ENCODE measurements around the gene DDAH1. TPM values are rescaled to one million over a fixed set of nuclear protein-coding genes. Genes with fewer than 3 reads are reported as not detected.

Gene DDAH1
- total RNA-seq, 1 experiment from 2014 or later = 22.8 TPM

- CTCF ChIA-PET = interaction anchor here (2.2 kb wide), 1 partner anchor 196 kb away, joined by 19 read pairs; no protein-coding TSS in a partner anchor
- no peak overlapping the region for H3K27ac Mint-ChIP-seq
- DNase-seq (ENCODE audit: low spot score) = no peak
- no peak for TF ChIP-seq ELF4 (CRISPR knock-in tag; IDR thresholded peaks at IDR 0.05; ENCODE audit: low read depth)
- TF ChIP-seq MAX (CRISPR knock-in tag; IDR thresholded peaks at IDR 0.05) = no peak
- TF ChIP-seq NR1H2 (CRISPR knock-in tag; IDR thresholded peaks at IDR 0.05) = no peak
- no peak for TF ChIP-seq ZNF138 (CRISPR knock-in tag; conservative IDR thresholded peaks at IDR 0.05)
- no peak for TF ChIP-seq ZBTB21 (CRISPR knock-in tag; IDR thresholded peaks at IDR 0.05; ENCODE audit: borderline replicate concordance)
- no peak for TF ChIP-seq ZSCAN18 (CRISPR knock-in tag; IDR thresholded peaks at IDR 0.05)
- no peak for TF ChIP-seq SOX15 (CRISPR knock-in tag; IDR thresholded peaks at IDR 0.05)
- no peak for TF ChIP-seq ESRRA (CRISPR knock-in tag; IDR thresholded peaks at IDR 0.05; ENCODE audit: borderline replicate concordance)
- no peak for TF ChIP-seq ZNF512 (CRISPR knock-in tag; IDR thresholded peaks at IDR 0.05; ENCODE audit: borderline replicate concordance)
- no peak for TF ChIP-seq TCF7 (CRISPR knock-in tag; IDR thresholded peaks at IDR 0.05; ENCODE audit: low read depth)
- no peak for TF ChIP-seq ZNF396 (CRISPR knock-in tag; IDR thresholded peaks at IDR 0.05; ENCODE audit: borderline replicate concordance)
- no peak for TF ChIP-seq SMAD3 (CRISPR knock-in tag; IDR thresholded peaks at IDR 0.05; ENCODE audit: borderline replicate concordance)
- no peak for TF ChIP-seq USF2 (CRISPR knock-in tag; IDR thresholded peaks at IDR 0.05)
- H3K4me3 Mint-ChIP-seq = no peak overlapping the region
- peaks cover 5% of the 10 kb centered on the region for H3K4me1 Mint-ChIP-seq
- ATAC-seq = no peak
- peaks cover 7% of the 10 kb centered on the region for H3K27me3 Mint-ChIP-seq (ENCODE audit: low read depth)
- peaks cover 9% of the 10 kb centered on the region for H3K36me3 Mint-ChIP-seq
- peaks cover 24% of the 10 kb centered on the region for H3K9me3 Mint-ChIP-seq
- POLR2A ChIA-PET = no interaction called here
Observed at GRCh38 chr1:85504417-85504816, 39.5 kb upstream of the DDAH1 start.

GRCh38 chr1:85502625-85503083, 37.7 kb upstream of the DDAH1 start:
- TF ChIP-seq MYBL2 (CRISPR knock-in tag; IDR thresholded peaks at IDR 0.05) = no peak
- TF ChIP-seq PRDM15 (CRISPR knock-in tag; IDR thresholded peaks at IDR 0.05) = peak; percentile 93
- TF ChIP-seq CTCF (IDR thresholded peaks at IDR 0.05) = peak; percentile 30; the same call in 1 of the 2 replicates
- Mint-ChIP-seq H3K4me1 (peaks cover 5% of the 10 kb centered on the region), H3K27ac (peak overlapping the region; percentile 2; the same call in 1 of the 2 replicates), H3K36me3 (peaks cover 9% of the 10 kb centered on the region), H3K4me3 (no peak overlapping the region), H3K9me3 (peaks cover 23% of the 10 kb centered on the region), H3K27me3 (ENCODE audit: low read depth) (peaks cover 7% of the 10 kb centered on the region)
- DNase-seq (ENCODE audit: low spot score) (peak; percentile 58), ATAC-seq (peak; percentile 97)
- CTCF ChIA-PET = interaction anchor here (0.5 to 2.2 kb wide), 21 partner anchors 10 to 954 kb away, joined by 3 to 19 read pairs (median 3); partner anchors contain the start of genes BCL10, C1orf52 and ZNHIT6
- POLR2A ChIA-PET = no interaction called here

All from WTC11 (cell line).